GM19193 (cell line): ENCODE data around the gene MGMT.

Experiments
- POLR2A ChIP-seq: IDR thresholded peaks from 4 replicates; pipeline ENCODE4 v1.6.1; 2011; ENCODE audit not compliant: insufficient read depth, insufficient read length; ENCODE audit errors: extremely low read depth

The MGMT gene

DNA sequence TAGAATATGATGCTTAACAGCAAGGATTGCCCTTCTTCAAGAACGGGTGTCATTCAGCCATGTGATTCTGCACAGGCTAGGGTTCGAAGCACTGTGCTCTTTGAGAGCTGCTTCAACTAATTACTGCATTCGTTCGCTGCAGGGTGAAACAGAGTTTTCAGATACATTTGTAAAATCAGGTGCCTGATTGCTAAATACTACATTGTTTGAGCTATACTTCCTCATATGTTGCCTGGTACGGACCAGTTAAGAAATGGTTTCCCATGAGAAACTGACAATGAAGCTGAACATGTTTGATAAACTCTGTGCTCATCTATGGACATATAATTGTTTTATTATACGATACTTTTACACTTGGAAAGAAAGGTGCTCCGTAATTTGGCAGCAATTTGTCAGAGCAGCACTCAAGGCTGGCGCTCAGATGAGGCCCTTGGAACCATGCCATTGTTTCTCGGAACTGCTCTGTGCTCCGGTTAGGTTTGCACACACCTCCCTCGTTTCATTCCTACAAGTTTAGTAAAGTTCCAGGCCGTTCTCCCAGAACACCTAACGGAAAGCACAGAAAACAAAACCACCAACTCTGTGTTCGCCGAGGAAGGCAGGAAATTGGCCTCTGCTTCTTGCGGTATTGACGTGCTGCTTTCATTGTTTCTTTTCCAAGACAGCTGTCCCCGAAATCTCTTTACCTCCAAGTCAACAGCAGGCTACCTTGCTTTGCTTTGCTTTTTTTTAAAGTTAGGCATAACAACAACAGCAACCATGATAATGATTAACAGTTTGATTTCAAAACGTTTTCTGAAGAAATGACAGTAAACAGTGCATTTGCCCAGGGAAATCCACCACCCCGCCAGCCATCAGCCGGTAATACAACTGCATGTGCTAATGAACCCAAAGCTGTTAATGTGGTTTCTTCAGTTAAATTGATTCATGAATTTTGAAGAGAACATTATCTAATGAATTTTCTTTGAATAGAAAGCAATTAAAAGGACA lies 290.2 kb downstream of the MGMT start:
- no peak for TF ChIP-seq POLR2A

DNA sequence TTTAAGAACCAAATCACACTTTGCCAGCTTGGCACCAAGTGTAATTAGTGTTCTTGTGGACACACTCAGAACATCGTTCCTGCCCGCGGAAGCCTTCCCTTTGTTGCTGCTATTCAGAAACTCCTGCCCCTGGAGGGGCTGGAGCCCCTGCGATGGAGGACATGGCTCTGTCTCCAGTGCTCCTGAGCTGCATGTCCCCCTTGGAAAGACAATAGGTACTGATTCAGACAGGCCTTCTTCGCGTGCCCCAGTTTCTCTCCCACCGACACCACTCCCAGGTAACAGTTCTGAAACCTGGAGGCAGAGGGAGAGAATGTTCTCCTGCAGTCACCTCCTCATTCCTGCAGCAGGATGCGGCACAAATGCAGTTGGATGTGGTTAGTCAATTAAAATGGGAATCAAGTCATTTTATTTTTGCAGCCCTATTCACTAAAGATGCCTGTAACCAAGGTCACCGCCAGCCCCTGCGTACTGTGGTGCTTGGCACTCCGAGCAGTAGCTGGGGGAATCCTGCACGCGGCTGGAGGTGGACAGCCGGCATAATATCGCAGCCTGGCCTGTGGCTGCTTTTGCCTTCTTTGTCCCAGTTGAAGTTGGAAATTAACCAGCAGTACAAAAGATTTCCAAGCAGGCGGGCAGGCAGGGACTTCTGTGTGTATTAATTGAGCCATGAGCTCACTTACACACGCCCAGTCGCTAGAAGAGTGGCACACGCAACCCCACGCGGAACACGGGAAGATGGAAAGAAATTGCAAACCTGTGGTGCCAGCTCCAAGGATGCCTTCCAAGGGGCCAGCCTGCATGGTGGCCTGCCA lies 291.4 kb downstream of the MGMT start:
- TF ChIP-seq POLR2A, result no peak

DNA sequence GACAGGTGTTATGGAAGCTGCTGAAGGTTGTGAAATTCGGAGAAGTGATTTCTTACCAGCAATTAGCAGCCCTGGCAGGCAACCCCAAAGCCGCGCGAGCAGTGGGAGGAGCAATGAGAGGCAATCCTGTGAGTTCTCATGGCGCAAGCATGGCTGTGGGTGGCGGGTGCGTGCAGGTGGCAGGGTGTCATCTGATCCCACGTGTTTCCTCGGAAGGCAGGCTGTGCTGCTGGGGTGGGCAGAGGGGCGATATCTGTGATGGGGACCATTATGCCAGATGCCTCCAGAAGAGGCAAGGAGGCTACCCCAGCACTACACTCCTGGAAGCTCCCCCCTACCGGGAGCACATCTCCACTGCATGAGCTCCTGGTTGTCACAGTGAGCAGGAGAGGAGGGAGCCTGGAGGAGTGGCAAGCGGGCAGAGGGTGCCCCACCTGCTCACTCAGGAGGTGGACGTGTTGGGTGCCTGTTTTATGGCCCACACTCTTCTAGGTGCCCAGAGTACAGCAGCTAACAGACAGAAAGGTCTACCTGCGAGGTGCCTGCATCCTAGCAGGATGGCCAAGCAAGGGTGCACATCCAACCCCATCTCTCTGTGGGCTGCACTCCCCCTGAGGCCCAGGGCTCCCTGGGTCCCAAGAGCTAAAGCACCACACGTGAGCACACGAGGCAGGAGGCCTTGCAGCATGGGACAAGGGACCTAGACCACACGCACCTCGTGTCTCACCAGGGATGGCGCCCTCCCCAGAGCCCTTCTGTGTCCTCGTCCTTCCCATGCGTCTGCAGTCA lies 292.4 kb downstream of the MGMT start:
- TF ChIP-seq POLR2A, result no peak

DNA sequence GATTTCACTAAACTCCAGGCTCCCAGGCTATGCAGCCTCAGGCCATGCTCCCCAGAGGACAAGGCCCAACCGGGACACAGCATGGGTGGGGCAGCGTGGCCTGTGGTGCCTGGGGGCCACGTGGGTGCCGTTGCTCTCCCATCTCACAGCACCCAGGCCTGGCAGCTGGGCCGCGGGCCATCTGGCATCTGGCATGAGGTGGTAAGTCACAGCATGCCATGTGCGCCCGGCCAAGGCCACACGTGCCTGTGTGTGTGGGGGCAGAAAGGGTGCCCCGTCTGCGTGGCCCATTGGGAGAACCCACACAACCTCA lies 292.9 kb downstream of the MGMT start:
- TF ChIP-seq POLR2A, result no peak

DNA sequence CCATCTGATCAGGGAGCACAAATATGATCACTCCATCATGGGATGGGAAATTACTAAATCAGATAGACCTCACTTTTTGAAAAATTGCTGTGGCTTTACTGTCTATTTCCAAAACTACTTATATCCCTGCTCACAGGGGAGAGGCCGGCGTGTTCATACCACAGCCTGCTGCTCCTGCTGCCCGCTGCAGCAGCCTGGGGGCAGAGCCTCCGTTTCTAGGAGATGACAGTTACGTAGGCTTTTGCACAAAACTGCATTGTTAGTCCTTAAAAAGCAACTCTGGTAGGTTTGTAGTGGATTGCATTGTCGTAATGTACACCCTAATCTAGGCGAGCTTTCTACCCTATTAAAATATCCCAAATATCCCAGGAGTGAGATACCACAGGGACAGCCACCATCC lies 293.4 kb downstream of the MGMT start:
- TF ChIP-seq POLR2A, result no peak

DNA sequence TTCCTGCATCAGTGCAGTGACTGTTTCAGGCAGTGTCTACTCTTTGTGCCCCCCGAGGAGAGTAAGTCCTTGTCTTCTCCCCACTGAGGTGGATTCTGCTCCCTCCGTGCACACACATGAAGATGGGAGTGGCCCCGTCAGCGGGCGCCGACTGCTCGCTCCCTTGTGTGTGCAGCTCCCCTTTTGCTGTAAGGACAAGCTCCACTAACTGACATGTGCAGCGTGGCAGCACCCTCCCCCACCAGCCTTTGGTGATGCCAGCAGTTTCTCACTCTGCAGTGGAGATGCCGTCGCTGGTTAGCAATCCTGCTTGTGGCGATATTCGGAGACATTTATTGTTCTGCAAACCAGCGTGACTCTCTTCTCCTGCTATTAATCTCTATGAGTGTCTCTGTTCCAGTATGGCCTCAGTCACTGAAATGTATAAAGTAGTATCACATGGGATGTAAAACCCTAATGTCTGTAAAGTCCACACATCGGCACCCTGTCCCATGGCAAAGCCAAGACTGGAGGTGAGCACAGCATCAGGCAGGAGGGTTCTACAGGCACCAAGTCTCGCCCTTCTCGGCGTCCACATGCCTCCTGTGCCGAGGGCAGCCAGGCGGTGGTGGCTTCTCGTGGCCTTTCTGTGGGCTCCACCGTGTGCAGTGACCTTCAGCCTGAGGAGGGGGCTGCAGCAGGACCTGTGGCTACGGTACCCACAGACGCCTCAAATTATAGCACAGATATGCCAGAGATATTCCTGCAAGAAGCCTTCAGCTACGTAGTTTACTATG lies 294.3 kb downstream of the MGMT start:
- TF ChIP-seq POLR2A, result no peak

DNA sequence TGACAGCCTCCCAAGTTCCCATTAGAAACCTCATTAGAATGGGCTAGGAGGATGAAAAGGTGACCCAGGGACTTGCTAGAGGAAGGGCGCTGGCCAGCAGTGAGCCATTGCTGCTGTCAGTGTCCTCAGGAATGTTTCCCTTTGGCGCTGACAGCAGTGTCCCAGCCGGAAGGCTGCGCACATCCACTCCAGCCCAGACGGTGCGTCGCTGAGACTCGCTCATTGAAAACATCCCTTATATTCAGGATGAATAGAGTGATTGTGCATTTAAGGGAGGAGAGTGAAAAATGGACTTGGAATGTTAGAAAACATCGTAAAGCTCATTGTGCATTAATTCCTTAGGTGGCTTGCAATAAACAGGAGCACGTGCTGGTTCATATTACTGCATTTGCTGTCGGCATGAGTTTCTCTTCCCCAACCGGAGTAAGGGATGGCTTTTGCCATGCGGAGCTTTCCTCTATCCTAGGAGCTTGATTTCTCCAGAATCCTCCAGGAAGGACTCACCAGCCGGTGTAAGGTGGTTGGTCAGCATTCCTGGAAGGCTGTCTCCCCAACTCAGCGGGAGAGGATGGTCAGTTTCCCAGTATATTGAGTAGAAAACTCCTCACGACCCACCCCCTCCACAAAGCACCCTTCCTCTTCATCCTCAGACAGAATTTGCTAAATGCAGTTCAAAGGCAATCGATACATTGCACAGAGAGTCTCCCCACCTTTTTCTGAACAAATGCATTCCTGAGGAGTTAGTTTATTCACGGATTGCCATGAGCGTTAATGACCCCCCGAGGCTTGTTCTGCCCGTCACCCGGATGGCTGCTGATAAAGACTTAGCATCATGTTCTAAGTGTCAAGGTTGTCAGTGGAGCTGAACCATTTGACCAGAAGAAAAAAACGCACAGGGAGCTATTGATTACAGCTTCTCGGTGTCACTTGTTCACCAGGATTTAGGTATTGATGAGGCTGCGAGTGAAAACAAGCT lies 295.2 kb downstream of the MGMT start:
- TF ChIP-seq POLR2A, result no peak

DNA sequence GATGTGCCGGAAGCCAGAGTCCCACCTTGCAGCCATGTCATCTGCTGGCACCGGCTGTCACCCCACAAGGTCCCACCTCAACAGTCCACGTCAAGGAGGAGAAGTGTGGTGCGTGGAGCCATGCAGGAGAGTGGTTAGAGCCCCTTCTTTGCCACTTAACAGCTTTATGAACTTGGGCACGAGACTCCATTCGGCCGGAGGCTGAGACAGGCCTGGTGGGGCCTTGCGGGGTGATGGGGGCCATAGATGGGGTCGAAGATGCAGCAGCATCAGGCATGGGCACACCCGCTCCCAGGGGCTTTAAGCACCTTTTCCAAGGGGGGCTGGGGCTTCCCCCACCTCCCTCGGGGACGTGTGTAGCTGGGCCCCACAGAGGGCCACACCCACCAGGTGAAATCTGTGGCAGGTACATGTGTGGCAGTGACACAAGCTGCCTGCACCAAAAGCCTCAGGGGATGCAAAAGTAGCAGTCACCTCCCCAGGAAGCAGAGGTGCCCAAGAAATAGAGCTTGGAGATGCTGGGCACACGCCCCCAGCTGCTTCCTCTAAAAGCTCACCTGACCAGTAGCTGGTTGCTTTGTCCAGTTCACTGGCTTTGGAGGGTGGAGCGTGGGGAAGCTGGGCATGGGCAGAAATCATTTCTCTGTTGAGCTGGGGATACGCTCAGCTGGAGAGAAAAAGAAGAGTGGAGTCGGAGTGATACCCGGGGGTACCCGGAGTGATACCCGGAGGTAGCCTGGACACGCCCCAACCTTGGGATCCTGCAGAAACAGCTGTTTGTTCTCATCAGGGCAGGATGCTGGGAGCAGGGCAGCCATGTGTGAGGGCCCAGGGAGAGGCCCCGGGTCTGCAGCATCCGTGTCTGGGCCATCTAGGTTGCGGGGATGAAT lies 297.2 kb downstream of the MGMT start:
- TF ChIP-seq POLR2A, result no peak

DNA sequence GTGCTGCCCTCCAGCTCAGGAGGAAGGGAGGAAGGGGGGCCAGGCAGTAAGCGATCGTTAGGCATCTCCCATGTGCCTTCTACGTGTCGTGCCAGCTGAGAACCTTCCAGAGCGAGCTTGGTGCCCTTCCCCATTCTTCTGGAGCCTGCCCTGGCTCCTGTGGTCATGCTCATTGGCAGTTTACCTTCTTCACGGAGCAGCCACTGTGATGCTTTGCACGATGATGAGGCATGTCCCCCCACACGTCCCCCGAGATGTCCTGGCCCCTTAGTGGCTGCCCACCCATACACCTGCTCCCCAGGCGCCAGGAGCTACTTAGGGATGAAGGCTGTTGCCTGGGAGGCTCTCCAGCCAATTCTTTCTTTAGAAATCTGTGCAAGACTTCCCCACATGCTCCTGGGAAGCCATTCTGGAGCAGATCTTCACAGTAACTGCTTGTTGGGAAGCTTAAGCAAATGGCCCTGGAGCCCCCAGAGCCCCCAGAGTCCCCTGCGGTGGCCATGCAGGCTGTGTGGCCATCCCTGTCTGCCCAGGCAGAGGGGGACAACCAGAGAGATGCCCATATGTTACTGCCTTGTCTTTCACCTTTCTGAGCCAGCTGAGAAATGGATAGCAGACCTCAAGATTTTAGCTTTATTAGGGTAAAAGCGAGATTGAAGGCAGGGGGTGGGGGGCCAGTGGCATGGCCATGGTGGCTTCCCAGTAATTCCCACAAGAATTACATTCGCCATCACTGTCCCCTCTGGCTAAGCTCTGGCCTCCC lies 298.0 kb downstream of the MGMT start:
- no peak for TF ChIP-seq POLR2A

DNA sequence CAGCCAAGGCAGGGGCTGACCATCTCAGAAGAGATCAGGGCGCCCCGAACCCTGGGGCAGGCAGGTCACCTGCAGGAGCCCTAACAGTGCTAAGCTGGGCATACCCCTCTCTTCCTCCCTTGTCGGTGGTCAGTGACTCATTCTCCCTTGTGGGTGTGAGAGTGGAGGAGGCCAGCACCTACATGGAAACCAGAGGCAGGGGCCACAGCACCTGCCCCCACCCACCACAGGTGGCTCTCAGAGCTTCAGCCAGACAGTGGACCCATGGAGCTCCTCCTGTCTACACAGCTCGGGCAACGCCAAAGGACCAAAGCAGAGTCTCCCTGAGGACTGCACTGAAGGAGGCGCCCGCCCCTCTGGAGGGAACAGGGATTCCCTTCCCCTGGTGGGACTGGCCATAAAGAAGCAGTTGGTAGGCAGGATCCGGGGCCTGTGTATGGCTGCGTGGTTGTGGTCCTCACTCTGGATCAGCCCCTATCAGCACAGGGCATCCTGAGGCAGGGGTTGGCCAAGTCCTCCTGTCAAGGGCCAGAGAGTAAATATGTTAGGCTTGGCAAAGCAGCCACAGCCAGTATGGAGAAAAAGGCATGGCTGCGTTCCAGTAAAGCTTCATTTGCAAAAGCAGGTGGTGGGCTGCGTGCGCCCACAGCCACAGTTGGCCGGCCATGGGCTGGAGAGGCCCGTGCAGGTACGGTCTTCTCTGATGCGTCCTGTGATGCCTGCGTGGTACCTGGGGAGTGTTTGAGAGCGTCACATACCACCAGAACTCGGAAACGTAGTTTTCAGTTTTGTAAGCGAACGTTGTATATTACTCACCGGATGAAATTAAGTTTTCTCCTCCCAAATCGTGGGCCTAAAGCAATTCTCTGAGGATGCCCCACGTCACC lies 298.9 kb downstream of the MGMT start:
- no peak for TF ChIP-seq POLR2A
